ENCODE measurements around the gene IL17F. TPM values are rescaled to one million over a fixed set of nuclear protein-coding genes. Genes with fewer than 3 reads are reported as not detected.
"Not testable (repeated sequence)": the region's sequence is repeated elsewhere in the genome, so short reads cannot be mapped to it uniquely, and the experiment has no call there.

IL17F gene
- total RNA-seq, 6 experiments from 2014 or later = not detected

DNA sequence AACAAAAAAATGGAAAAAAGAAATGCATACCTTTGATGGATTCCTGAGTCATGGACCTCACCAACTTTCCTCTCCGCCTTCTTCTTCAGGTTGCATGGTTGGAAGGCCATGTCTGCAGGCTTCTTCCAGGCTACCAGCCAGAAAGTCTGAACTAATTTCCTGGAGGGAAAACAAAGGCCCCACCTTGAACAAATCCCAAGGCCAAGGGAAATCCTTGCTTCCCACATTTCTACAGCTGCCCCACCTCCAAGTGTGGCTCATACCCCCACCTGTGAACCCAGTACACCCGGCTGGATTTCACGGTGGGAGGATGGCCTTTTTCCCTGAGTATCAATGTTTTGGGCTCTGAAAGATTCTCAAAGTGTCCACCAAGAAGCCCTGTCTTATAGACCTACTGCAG is 35.7 kb downstream of the IL17F start:
- TF ChIP-seq CTCF (IDR thresholded peaks at IDR 0.05) = no peak

DNA sequence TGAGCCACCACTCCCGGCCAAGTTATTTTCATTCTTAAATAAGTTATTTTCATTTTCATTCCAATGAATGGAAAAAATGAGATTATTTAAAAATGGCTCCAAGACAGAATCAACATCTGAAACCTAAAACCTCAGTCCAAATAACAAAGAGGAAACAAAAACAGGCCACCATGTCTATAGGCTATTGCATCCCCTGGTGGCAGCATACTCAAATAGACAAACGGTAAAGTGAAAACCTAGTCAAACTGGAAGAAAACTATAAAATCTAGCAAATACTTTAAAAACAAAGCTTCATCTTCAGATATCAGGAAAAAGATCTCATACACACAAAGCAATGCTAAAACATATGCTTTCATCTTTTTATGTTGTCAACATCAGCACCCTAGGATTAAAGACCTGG is 37.2 kb downstream of the IL17F start:
- peaks cover 8% of the 10 kb centered on the region for H3K27me3 Mint-ChIP-seq (ENCODE audit: insufficient read depth)
- no peak for DNase-seq

More for the DNA sequence above, 35.7 kb downstream of the IL17F start:
- no peak overlapping the region for H3K27ac Mint-ChIP-seq
- H3K9me3 Mint-ChIP-seq = no peaks in the 10 kb centered on the region
- no peaks in the 10 kb centered on the region for H3K36me3 Mint-ChIP-seq (ENCODE audit: low read depth)
- no peak overlapping the region for H3K4me3 Mint-ChIP-seq
- H3K4me1 Mint-ChIP-seq (ENCODE audit: low read depth) = no peaks in the 10 kb centered on the region
- peaks cover 13% of the 10 kb centered on the region for H3K27me3 Mint-ChIP-seq (ENCODE audit: insufficient read depth)
- no peak for DNase-seq

DNA sequence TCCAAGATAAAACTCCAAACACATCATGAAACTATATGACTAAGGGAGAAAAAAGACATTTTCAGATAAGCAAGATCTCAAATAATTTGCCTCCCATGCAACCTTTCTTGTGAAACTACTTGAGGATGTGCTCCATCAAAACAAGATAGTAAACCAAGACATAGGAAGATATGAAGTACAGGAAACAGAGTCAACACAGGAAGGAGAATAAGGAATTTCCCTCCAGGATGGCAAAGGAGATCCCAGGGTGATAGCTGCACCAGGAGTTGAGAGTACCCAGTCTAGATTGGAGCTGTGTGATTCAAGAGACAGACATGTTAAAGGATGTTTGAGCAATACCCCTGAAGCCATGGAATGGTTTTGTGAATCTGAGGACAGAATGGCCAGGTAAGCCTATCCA is 42.8 kb downstream of the IL17F start:
- no peaks in the 10 kb centered on the region for H3K36me3 Mint-ChIP-seq (ENCODE audit: low read depth)
- DNase-seq = no peak
- H3K9me3 Mint-ChIP-seq = peaks cover 16% of the 10 kb centered on the region; the same call in 1 of the 2 replicates
- H3K27ac Mint-ChIP-seq = no peak overlapping the region
- TF ChIP-seq CTCF (IDR thresholded peaks at IDR 0.05) = no peak
- no peaks in the 10 kb centered on the region for H3K4me1 Mint-ChIP-seq (ENCODE audit: low read depth)
- H3K27me3 Mint-ChIP-seq (ENCODE audit: insufficient read depth) = peaks cover 7% of the 10 kb centered on the region
- H3K4me3 Mint-ChIP-seq = no peak overlapping the region

More for the DNA sequence above, 37.2 kb downstream of the IL17F start:
- H3K27ac Mint-ChIP-seq = no peak overlapping the region
- H3K36me3 Mint-ChIP-seq (ENCODE audit: low read depth) = no peaks in the 10 kb centered on the region
- H3K9me3 Mint-ChIP-seq = no peaks in the 10 kb centered on the region
- H3K4me3 Mint-ChIP-seq = no peak overlapping the region
- no peaks in the 10 kb centered on the region for H3K4me1 Mint-ChIP-seq (ENCODE audit: low read depth)
- TF ChIP-seq CTCF (IDR thresholded peaks at IDR 0.05) = no peak

DNA sequence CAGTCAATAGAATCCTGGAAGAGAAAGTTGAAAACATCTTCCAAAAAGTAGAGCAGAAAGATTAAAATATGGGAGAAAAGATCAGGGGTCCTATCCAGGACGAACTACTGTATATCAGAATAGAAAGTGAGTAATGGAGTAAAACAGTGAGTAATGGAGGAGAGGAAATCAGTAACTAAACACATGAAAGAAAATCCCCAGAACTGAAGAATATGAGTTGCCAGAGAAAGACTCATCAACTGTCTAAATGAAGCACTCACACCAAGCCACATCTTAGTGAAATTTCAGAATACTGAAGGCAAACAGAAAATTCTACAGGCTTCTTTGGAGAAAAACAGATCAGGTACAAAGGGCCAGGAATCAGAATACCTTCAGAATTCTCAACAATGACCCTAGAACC is 43.3 kb downstream of the IL17F start:
- H3K4me3 Mint-ChIP-seq = no peak overlapping the region
- peaks cover 7% of the 10 kb centered on the region for H3K27me3 Mint-ChIP-seq (ENCODE audit: insufficient read depth)
- DNase-seq = no peak
- no peak for TF ChIP-seq CTCF (IDR thresholded peaks at IDR 0.05)
- H3K36me3 Mint-ChIP-seq (ENCODE audit: low read depth) = no peaks in the 10 kb centered on the region
- peaks cover 16% of the 10 kb centered on the region; the same call in 1 of the 2 replicates for H3K9me3 Mint-ChIP-seq
- H3K4me1 Mint-ChIP-seq (ENCODE audit: low read depth) = no peaks in the 10 kb centered on the region
- H3K27ac Mint-ChIP-seq = no peak overlapping the region

- not testable (repeated sequence) for H3K36me3 Mint-ChIP-seq (ENCODE audit: low read depth); H3K4me1 Mint-ChIP-seq (ENCODE audit: low read depth); H3K4me3 Mint-ChIP-seq; DNase-seq; H3K27ac Mint-ChIP-seq; H3K27me3 Mint-ChIP-seq (ENCODE audit: insufficient read depth)
- H3K9me3 Mint-ChIP-seq = peaks cover 16% of the 10 kb centered on the region; the same call in 1 of the 2 replicates
Measured at GRCh38 chr6:52200088-52200487, 44.2 kb downstream of the IL17F start.

DNA sequence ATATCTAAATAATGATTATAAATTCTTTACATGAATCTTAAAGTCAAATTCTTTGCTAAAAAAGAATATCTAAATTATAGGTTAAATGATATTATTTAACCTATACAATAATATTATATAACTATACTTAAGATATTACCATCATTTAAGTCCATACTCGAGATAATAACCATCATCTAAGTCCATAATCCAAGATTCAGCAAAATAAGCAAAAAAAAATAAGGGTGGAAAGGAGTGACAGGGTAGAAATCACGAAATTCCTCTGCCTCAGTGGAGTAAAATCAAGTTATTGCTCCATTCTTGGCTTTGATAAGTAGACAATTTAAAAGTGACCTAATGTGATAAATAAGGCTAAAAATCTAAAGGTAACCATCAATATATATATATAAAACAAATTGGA is 48.4 kb downstream of the IL17F start:
- peaks cover 16% of the 10 kb centered on the region; the same call in 1 of the 2 replicates for H3K9me3 Mint-ChIP-seq
- peaks cover 2% of the 10 kb centered on the region for H3K27me3 Mint-ChIP-seq (ENCODE audit: insufficient read depth)
- H3K4me1 Mint-ChIP-seq (ENCODE audit: low read depth) = no peaks in the 10 kb centered on the region
- DNase-seq = no peak
- H3K27ac Mint-ChIP-seq = no peak overlapping the region
- no peak for TF ChIP-seq CTCF (IDR thresholded peaks at IDR 0.05)
- no peak overlapping the region for H3K4me3 Mint-ChIP-seq
- no peaks in the 10 kb centered on the region for H3K36me3 Mint-ChIP-seq (ENCODE audit: low read depth)

Data from HFFc6 (cell line).